ENCODE data around the gene STAB2.

STAB2 gene

GRCh38 chr12:103656291-103656690 is 69.2 kb downstream of the STAB2 start:
- DNase-seq = no peak

- DNase-seq = no peak
Observed at GRCh38 chr12:103657331-103657730, 70.3 kb downstream of the STAB2 start.

- DNase-seq = no peak
Observed at GRCh38 chr12:103664626-103665025, 77.6 kb downstream of the STAB2 start.

DNA sequence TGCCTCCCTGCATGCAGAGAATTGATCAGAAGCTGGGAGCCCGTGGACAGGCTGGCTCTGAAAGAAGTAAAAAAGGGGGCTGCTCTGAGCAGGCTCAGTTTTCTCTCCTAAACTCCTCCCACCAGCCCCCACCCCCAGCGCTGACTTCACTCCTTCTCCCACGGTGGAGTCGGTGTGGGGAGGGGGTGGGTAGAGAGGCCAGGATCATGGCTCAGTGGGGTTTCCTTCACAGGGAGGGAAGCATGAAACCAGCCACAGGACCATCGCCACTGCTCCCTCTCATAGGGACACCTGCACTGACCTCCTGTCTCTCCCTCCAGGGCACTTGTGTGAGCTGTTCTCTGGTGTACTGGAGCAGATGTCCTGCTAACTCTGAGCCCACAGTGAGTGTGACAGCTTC is 78.9 kb downstream of the STAB2 start:
- no peak for DNase-seq

DNA sequence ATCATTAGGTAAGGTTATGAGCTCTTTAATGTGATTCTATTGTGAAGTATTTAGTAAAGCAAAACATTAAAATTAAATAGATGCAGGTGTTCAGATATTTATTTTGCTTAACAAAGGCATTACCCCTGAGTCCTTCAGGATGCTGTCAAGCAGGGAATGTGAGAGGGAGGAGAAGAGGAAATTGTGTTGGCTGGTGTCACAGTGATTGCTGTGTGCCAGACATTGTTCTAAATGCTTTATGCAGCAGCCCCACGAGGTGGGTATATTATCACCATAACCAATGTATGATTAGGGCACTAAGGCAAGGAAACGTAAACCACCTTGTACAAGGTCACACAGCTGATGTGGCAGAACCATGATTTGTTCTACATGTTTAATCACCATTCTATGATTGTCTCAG is 80.1 kb downstream of the STAB2 start:
- DNase-seq = no peak

GRCh38 chr12:103668520-103668919 is 81.4 kb downstream of the STAB2 start:
- DNase-seq = no peak

- no peak for DNase-seq
Observed at GRCh38 chr12:103671367-103671766, 84.3 kb downstream of the STAB2 start.

DNA sequence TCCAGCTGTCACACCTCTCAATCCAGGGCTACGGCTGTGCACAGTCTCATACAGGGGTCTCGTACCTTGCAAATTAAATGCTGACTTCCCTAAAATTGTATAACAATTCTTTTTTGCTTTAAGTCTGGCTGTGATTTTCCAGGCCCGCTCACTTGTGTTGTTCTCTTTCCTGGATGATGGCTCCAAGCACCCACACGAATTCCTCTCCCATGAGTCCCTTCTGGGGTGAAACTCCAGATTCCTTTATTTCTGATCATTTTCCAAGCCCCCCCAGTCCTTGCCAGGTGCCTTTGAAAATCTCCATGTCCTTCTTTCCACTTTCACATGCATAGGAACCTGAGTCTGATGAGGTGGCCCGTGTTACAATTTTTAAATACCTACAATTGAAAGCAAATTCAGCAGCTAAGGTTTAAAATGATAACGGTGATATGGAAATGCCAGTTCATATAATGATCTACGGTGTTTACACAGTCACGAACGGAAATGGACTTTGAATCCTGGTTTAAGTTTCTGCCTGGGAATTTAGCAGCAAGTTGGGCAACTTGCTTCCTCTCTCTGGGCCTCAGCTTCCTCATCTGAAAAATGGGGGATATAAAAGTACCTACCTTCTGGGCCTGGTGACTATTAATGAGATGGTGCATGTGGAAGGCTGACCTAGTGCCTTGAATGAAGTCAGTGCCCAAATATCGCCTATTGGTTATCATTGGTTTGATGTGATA is 85.5 kb downstream of the STAB2 start:
- no peak for DNase-seq

- DNase-seq = no peak
Observed at GRCh38 chr12:103673487-103673886, 86.4 kb downstream of the STAB2 start.

DNA sequence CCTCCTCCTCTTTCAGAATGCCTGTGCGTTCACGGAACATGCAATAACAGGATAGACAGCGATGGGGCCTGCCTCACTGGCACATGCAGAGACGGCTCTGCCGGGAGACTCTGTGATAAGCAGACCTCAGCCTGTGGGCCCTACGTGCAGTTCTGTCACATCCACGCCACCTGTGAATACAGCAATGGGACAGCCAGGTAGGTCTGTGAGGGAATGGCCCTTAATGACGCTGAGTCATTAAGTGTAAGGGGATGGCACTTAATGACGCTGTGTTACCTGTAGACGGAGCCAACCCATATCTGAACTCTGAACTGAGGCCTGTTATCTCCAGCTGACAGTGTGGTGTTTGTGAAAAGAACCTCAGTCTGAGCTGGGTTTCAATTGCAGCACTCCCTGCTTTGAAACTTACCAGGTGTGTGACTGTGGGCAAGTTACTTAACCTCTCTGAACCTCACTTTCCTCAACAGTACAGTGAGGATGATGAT is 86.9 kb downstream of the STAB2 start:
- no peak for DNase-seq

DNA sequence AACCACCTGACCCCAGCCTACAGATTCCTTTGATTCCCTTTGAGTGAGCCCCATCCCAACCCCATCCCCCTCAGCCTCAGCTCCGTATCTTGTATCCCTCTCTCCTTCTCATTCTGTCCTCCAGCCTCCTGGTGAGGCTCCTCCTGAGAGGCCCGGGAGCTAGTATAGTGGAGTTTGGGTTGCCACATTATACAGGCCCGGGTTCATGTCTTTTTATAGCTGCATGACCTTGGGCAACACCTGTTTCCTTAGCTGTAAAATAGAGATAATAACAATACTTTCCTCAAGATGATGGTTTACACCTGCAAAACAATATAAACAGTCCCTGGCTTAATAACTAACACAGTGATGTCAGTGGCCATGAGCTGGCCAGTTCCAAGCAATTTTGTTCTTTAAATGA is 89.8 kb downstream of the STAB2 start:
- no peak for DNase-seq

DNA sequence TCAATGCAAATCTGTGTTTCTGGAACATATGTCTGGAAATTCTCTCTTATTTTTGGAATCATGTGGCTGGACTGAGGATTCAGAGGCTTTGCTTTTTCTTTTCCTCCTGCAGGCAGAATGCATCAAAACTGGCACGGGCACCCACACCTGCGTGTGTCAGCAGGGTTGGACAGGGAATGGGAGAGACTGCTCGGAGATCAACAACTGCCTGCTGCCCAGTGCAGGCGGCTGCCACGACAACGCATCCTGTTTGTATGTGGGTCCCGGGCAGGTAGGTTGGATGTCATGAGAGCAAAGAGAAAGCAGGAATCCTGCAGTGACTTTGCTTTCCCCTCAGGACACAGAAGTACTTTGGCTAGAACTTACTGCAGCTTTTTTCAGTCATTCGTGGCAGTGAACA is 90.3 kb downstream of the STAB2 start:
- DNase-seq = no peak

DNA sequence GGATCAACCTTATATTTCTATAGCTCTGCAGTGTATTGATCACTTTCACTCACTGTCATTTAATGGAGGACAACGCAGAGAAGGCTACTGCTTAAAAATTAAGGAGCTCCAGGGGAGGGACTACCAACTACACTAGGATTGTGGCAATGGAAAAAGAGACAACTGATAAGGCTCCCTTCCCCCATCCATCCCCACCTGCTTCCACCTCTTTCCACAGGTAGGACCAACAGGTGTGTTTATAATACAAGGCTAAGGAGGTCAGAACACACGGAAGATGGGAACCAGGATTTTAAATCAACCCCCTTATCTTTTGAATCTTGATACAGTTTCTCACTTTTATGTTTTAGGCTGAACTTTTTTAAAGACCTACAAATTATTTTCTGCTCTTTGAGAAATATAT is 90.8 kb downstream of the STAB2 start:
- no peak for DNase-seq

DNA sequence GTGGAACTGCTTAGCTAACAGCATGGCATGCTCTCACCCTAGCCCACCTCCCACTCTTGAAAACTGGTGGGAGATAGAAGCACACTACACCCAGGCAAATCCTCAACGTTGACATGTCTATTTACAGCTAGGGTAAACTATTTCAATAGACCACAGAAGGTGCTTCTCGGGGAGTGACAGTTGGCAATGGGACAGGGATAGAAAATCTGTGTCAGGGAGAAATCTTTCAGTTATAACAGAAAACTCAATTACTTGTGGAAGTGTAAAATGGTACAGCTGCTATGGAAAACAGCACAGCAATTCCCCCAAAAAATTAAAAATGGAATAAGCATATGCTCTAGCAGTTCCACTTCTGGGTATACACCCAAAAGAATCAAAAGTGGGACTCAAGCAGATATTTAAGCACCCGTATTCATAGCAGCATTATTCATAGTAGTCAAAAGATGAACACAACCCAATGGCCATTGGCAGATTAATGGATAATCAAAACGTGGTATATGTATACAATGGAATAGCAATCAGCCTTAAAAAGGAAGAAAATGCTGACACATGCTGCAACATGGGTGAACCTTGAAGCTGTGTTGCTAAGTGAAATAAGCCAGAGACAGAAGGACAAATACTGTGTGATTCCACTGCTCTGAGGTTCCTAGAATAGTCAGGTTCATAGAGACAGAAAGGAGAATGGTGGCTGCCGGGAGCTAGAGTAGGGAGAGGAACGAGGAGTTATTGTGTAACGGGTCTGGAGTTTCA is 92.5 kb downstream of the STAB2 start:
- DNase-seq = no peak

GRCh38 chr12:103680591-103681141 is 93.6 kb downstream of the STAB2 start:
- peak; percentile 13 for DNase-seq

DNA sequence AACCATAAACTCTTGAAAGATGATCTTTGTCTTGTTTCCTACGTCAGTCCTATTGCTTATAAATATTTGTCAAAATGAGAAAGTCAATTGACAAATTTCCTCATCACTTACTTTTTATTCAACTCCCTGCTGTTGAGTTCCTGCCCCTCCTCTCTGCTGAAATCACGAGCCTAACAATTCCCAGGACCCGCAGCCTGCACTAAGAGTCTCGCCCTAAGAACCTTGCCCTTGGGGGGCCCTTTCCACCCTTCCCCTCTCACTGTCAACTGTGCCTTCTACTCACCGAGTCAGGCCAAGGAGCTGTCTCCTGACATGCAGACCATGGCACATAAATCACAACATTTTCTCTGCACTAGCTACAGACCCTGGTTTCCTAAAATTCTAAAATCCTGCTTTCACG is 99.0 kb downstream of the STAB2 start:
- no peak for DNase-seq

GRCh38 chr12:103687253-103687652 is 100.2 kb downstream of the STAB2 start:
- DNase-seq = no peak

DNA sequence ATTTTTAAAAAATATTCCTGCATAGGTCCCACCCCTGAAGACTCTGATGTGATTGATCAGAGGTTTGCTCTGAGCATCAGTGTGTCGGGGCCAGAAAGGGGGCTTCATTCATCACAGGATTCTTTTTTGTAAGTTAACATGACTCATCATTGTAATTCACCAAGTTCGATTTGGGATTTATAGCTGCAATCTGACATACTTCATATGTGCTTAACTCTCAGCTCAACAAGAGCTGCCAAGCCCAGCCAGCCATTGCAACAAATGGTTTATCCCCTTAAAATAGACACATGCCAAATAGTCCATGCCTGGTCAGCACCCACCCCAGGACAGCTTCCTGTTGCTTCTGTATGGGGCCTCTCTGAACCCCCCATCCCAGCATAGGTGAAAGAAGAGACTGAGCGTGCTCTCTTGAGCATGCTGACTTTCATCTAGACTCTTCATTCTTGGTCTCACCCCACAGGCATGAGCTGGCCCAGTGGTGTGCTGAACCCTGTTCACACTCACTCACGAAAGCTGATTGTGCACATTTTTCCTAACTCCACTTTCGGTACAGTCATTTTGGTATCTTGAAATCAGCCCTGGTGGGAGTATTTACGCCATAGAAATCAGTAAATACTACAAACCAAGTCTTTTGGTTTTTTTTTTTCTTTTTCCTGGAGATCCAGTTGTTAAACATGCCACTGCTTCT is 101.4 kb downstream of the STAB2 start:
- DNase-seq = peak; percentile 55

- DNase-seq = no peak
Observed at GRCh38 chr12:103690426-103690825, 103.4 kb downstream of the STAB2 start.

- no peak for DNase-seq
Observed at GRCh38 chr12:103691063-103691462, 104.0 kb downstream of the STAB2 start.

- no peak for DNase-seq
Observed at GRCh38 chr12:103696101-103696500, 109.0 kb downstream of the STAB2 start.

- no peak for DNase-seq
Observed at GRCh38 chr12:103697971-103698751, 111.1 kb downstream of the STAB2 start.
